Fibroblast of pulmonary artery (primary cell): ENCODE results near the gene TNFSF9.
"Not testable (repeated sequence)": the region's sequence is repeated elsewhere in the genome, so short reads cannot be mapped to it uniquely, and the experiment has no call there.

Experiments used
- DNase-seq: peaks from one replicate; pipeline ENCODE4 v3.0.0-alpha.2; 2010; ENCODE audit warnings: low read depth
- H3K4me3 ChIP-seq: replicated peaks from 2 replicates; pipeline ENCODE4 v1.5.1; 2011; ENCODE audit warnings: low read depth, mild to moderate bottlenecking, control low read depth, low read length, moderate library complexity
- TF ChIP-seq, protein P1 (sequence below): IDR thresholded peaks from 2 replicates; pipeline ENCODE4 v1.5.1; 2011; ENCODE audit warnings: mild to moderate bottlenecking, control low read depth, low read length, inconsistent platforms; ENCODE audit errors: missing control alignments

Gene TNFSF9

GRCh38 chr19:6533746-6534418 lies 3.1 kb downstream of the TNFSF9 start:
- TF ChIP-seq, protein P1, sequence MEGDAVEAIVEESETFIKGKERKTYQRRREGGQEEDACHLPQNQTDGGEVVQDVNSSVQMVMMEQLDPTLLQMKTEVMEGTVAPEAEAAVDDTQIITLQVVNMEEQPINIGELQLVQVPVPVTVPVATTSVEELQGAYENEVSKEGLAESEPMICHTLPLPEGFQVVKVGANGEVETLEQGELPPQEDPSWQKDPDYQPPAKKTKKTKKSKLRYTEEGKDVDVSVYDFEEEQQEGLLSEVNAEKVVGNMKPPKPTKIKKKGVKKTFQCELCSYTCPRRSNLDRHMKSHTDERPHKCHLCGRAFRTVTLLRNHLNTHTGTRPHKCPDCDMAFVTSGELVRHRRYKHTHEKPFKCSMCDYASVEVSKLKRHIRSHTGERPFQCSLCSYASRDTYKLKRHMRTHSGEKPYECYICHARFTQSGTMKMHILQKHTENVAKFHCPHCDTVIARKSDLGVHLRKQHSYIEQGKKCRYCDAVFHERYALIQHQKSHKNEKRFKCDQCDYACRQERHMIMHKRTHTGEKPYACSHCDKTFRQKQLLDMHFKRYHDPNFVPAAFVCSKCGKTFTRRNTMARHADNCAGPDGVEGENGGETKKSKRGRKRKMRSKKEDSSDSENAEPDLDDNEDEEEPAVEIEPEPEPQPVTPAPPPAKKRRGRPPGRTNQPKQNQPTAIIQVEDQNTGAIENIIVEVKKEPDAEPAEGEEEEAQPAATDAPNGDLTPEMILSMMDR: no peak
- no peak overlapping the region for H3K4me3 ChIP-seq
- DNase-seq: no peak

GRCh38 chr19:6534451-6535093 lies 3.7 kb downstream of the TNFSF9 start:
- no peak for DNase-seq
- no peak overlapping the region for H3K4me3 ChIP-seq
- TF ChIP-seq, protein P1: no peak

GRCh38 chr19:6535558-6536137 lies 4.8 kb downstream of the TNFSF9 start:
- H3K4me3 ChIP-seq: no peak overlapping the region
- DNase-seq: no peak
- TF ChIP-seq, protein P1: no peak

GRCh38 chr19:6539514-6539913 lies 8.7 kb downstream of the TNFSF9 start:
- DNase-seq: no peak
- H3K4me3 ChIP-seq: no peak overlapping the region
- TF ChIP-seq, protein P1: no peak

DNA sequence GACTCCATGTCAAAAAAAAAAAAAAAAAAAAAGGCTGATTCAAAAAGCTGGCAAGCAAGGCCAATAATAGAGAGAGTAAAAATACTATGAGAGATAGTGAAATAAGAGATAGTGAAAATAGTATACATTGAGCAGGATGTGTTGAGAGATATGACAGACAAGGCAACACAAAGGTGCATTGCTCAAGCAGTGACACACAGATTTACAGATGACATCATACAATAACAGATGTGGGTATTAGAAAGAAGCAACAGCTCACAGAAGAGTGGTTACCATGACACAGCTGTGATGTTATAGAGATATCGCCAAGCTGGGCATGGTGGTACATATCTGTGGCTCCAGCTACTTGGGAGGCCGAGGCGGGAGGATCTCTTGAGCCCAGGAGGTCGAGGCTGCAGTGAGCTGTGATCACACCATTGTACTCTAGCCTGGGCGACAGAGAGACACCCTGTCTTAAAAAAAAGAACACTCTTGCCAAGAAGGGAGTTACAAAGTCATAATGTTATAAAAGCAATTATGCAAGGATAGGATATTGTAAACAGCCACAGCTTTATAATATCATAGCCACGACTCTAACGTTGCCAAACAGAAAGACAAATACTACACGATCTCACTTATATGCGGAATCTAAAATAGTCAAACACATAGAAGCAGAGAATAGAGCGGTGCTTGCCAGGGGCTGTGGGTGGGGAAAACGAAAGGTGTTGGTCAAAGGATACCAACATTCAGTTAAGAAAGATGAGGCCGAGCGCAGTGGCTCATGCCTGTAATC lies 10.3 kb downstream of the TNFSF9 start:
- DNase-seq: no peak
- no peak overlapping the region for H3K4me3 ChIP-seq
- TF ChIP-seq, protein P1: no peak

DNA sequence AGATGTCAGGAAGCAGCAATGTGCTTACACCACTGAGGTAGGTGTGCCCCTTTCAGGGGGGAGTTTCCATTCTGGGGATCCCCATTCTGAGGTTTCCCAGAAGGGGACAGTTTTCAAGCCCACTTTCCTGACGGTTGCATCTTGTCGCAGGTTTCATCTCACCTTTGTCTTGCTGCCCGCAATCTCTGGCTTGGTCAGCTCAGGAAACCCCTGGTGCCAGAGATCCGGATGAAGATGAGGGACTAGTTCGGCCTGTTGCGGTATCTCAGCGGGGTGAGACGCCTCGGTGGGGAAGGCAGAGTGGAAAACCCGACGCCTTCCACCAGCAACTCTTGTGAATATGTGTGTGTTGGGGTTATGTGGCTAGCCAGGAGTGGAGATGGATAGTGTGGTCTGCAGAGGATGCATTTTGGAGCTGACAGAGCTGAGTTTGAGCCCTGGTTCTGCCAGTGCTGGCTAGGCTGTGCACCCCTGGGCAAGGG lies 13.1 kb downstream of the TNFSF9 start:
- no peak overlapping the region for H3K4me3 ChIP-seq
- TF ChIP-seq, protein P1: no peak
- no peak for DNase-seq

DNA sequence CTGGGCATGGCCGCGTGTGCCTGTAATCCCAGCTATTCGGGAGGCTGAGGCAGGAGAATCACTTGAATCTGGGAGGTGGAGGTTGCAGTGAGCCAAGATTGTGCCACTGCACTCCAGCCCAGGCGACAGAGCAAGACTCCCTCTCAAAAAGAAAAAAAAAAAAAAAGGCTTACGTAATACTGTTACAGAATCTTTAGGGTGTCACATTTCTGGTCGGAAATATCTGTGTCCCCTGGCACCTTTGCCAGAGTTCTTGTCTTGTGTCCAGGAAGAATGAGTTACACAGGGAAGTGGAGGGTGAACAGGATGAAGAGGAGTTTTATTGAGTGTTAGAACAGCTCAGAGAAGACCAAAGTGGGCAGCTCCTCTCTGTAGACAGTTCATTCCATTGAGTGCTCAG lies 19.9 kb downstream of the TNFSF9 start:
- not testable (repeated sequence) for DNase-seq, H3K4me3 ChIP-seq
